ENCODE data around the gene IL10RA.

- TF ChIP-seq CTCF (IDR thresholded peaks at IDR 0.05) (no peak), POLR2A (IDR thresholded peaks at IDR 0.05) (no peak)
Observed at GRCh38 chr11:117997823-117998579, 11.8 kb downstream of the IL10RA start.
